HCT116 (cell line): Measurements from ENCODE around the gene GALNT14. TPM values are rescaled to one million over a fixed set of nuclear protein-coding genes. Genes with fewer than 3 reads are reported as not detected.

ENCODE experiments used
- ATAC-seq: fragments of 200-7000 bp; cut with Tn5 transposase; 2 replicates; pipeline ENCODE4 v1.9.1; 2020; ENCODE audit warnings: mild to moderate bottlenecking, moderate library complexity
- BruUV-seq: library from RNA; stranded (reverse); fragments of 400-500 nt; replicated peaks from 2 replicates; lab custom pipeline; 2021; lab: Mats Ljungman, UMichigan
- CTCF ChIA-PET: fragments of 300-600 bp; sonication (Branson Sonifier 250); formaldehyde crosslinking; loops from one replicate; lab custom pipeline; 2021; ENCODE audit warnings: antibody characterized with exemption; lab: Charles Lee
- POLR2A ChIA-PET: fragments of 300-600, 350-600 bp; sonication (Branson Sonifier 250); formaldehyde crosslinking; loops from one replicate; lab custom pipeline; 2021; ENCODE audit warnings: antibody characterized with exemption; lab: Charles Lee
- RAD21 ChIA-PET, 2 experiments: fragments of 300-600 bp; sonication (Branson Sonifier 250); formaldehyde crosslinking; loops; one replicate each; lab custom pipeline; 2023; ENCODE audit warnings: low total read pairs in 2 of 2; ENCODE audit not compliant: uncharacterized antibody in 2 of 2, unreplicated experiment in 2 of 2, low non-redundant PET in 1 of 2; lab: Charles Lee
- DNase-seq: peaks from one replicate; pipeline ENCODE4 v3.0.0-alpha.2; 2010; ENCODE audit warnings: low read depth, low spot score
- H2AFZ ChIP-seq: fragments of 200-600 bp; shearing (Covaris generic), sonication (generic); 2 replicates; pipeline ENCODE4 v1.6.1; 2017; ENCODE audit warnings: low read depth, mixed run types, mixed read lengths, antibody characterized with exemption, low read length; ENCODE audit not compliant: poor library complexity, severe bottlenecking
- H3K27ac ChIP-seq: 2 replicates; pipeline ENCODE4 v1.5.1; 2012; ENCODE audit warnings: low read depth, low read length
- H3K27me3 ChIP-seq: fragments of 200-600 bp; sonication (generic); 2 replicates; pipeline ENCODE4 v1.6.1; 2016; ENCODE audit warnings: mixed run types, low read length, mixed read lengths; ENCODE audit not compliant: insufficient read depth
- H3K36me3 ChIP-seq, 2 experiments: fragments of 200-500 bp in 1 of 2; fragments of 200-600 bp in 1 of 2; sonication (Bioruptor generic) in 1 of 2; sonication (generic) in 1 of 2; 2 replicates each; pipeline versions ENCODE4 v1.5.1 to v1.6.1; 2014 to 2016; ENCODE audit warnings: low read length in 2 of 2, inconsistent platforms in 1 of 2, mixed read lengths in 1 of 2, mixed run types in 1 of 2; ENCODE audit not compliant: insufficient read depth in 2 of 2, control insufficient read depth in 1 of 2
- H3K4me1 ChIP-seq, 2 experiments: fragments of 200-600 bp in 1 of 2; sonication (generic) in 1 of 2; 2 replicates each; pipeline versions ENCODE4 v1.5.1 to v1.6.1; 2012 to 2017; ENCODE audit warnings: low read length in 2 of 2, inconsistent platforms in 1 of 2, mild to moderate bottlenecking in 1 of 2, mixed read lengths in 1 of 2, mixed run types in 1 of 2, moderate library complexity in 1 of 2; ENCODE audit not compliant: insufficient read depth in 2 of 2, control insufficient read depth in 1 of 2
- H3K4me2 ChIP-seq: fragments of 200-600 bp; sonication (generic); 2 replicates; pipeline ENCODE4 v1.6.1; 2017; ENCODE audit warnings: mixed run types, low read length, mixed read lengths
- H3K4me3 ChIP-seq, 2 experiments: fragments of 200-600 bp in 1 of 2; sonication (generic) in 1 of 2; replicated peaks in 1 of 2; 2 replicates each; pipeline ENCODE4 v1.5.1; 2011 to 2016; ENCODE audit warnings: low read length in 2 of 2, control low read depth in 1 of 2, low read depth in 1 of 2, mild to moderate bottlenecking in 1 of 2, mixed read lengths in 1 of 2, mixed run types in 1 of 2
- H3K79me2 ChIP-seq: fragments of 200-600 bp; sonication (generic); 2 replicates; pipeline ENCODE4 v1.6.1; 2017; ENCODE audit warnings: mild to moderate bottlenecking, mixed run types, low read length, moderate library complexity, mixed read lengths; ENCODE audit not compliant: insufficient read depth
- H3K9ac ChIP-seq: fragments of 200-600 bp; sonication (generic); 2 replicates; pipeline ENCODE4 v1.6.1; 2016; ENCODE audit warnings: low read length, mixed read lengths
- H3K9me2 ChIP-seq: fragments of 200-600 bp; sonication (generic), shearing (Covaris generic); 2 replicates; pipeline ENCODE4 v1.6.1; 2017; ENCODE audit warnings: mixed run types, mild to moderate bottlenecking, moderate library complexity; ENCODE audit not compliant: insufficient read depth
- H3K9me3 ChIP-seq, 2 experiments: fragments of 200-500 bp in 1 of 2; fragments of 200-600 bp in 1 of 2; sonication (Bioruptor generic) in 1 of 2; sonication (generic) in 1 of 2; 2 replicates each; pipeline ENCODE4 v1.6.1; 2014 to 2017; ENCODE audit warnings: low read length in 2 of 2, mixed read lengths in 2 of 2, inconsistent platforms in 1 of 2, low read depth in 1 of 2, mild to moderate bottlenecking in 1 of 2, mixed run types in 1 of 2, moderate library complexity in 1 of 2; ENCODE audit not compliant: control insufficient read depth in 1 of 2, insufficient read depth in 1 of 2
- H4K20me1 ChIP-seq: fragments of 200-600 bp; sonication (generic), shearing (Covaris generic); 2 replicates; pipeline ENCODE4 v1.6.1; 2017; ENCODE audit warnings: mixed run types, mild to moderate bottlenecking, moderate library complexity; ENCODE audit not compliant: insufficient read depth
- CBX3 ChIP-seq: IDR thresholded peaks from 2 replicates; pipeline ENCODE4 v1.6.1; 2012; ENCODE audit warnings: low read depth
- CEBPB ChIP-seq: IDR thresholded peaks from 2 replicates; pipeline ENCODE4 v1.6.1; 2012; ENCODE audit warnings: low read depth
- EGR1 ChIP-seq: IDR thresholded peaks from 2 replicates; pipeline ENCODE4 v1.6.1; 2012; ENCODE audit warnings: low read depth
- EZH2 ChIP-seq: fragments of 200-600 bp; sonication (generic); IDR thresholded peaks from 2 replicates; pipeline ENCODE4 v1.6.1; 2017; ENCODE audit warnings: antibody characterized with exemption, mixed run types
- EZH2phosphoT487 ChIP-seq: fragments of 200-600 bp; IDR thresholded peaks from 2 replicates; pipeline ENCODE4 v1.6.1; 2018; ENCODE audit warnings: antibody characterized with exemption, borderline replicate concordance
- FOSL1 ChIP-seq: IDR thresholded peaks from 2 replicates; pipeline ENCODE4 v1.6.1; 2012; ENCODE audit warnings: low read depth
- JUND ChIP-seq: IDR thresholded peaks from 2 replicates; pipeline ENCODE4 v1.6.1; 2012
- POLR2A ChIP-seq: IDR thresholded peaks from 2 replicates; pipeline ENCODE4 v1.7.0; 2011; ENCODE audit warnings: borderline replicate concordance; ENCODE audit not compliant: insufficient read depth, insufficient read length; ENCODE audit errors: extremely low read depth
- RAD21 ChIP-seq: IDR thresholded peaks from 2 replicates; pipeline ENCODE4 v1.6.1; 2012; ENCODE audit warnings: low read depth, mild to moderate bottlenecking
- SRF ChIP-seq: IDR thresholded peaks from 2 replicates; pipeline ENCODE4 v1.6.1; 2012; ENCODE audit warnings: low read depth
- TCF7L2 ChIP-seq: IDR thresholded peaks from 2 replicates; pipeline ENCODE4 v1.7.0; 2011; ENCODE audit warnings: borderline replicate concordance, inconsistent platforms; ENCODE audit not compliant: insufficient read depth, insufficient read length; ENCODE audit errors: extremely low read depth
- ZFX ChIP-seq: fragments of 450-650 bp; IDR thresholded peaks from 2 replicates; pipeline ENCODE4 v1.6.1; 2017
- ZNF274 ChIP-seq: fragments of 200-500 bp; sonication (Bioruptor generic); IDR thresholded peaks from 2 replicates; pipeline ENCODE4 v1.6.1; 2014; ENCODE audit warnings: mild to moderate bottlenecking, low read depth, low read length, inconsistent platforms
- intact Hi-C: fragments of 100-400 bp; cut with micrococcal nuclease; formaldehyde crosslinking; loops from 2 replicates; pipeline ENCODE4 v1.10.0; 2022
- total RNA-seq: library from RNA; stranded (reverse); gene quantifications from one replicate; pipeline ENCODE4 v1.2.1, GENCODE V29; 2021; ENCODE audit not compliant: unreplicated experiment
- TF ChIP-seq, protein P1 (sequence below), 3 experiments: fragments of 200-600 bp in 1 of 3; sonication (generic) in 1 of 3; IDR thresholded peaks in 2 of 3; conservative IDR thresholded peaks in 1 of 3; 2 replicates each; pipeline ENCODE4 v1.5.1; 2012 to 2017; ENCODE audit warnings: low read depth in 2 of 3, low read length in 2 of 3, antibody characterized with exemption in 1 of 3, borderline replicate concordance in 1 of 3, control low read depth in 1 of 3, mild to moderate bottlenecking in 1 of 3, mixed read lengths in 1 of 3, mixed run types in 1 of 3, moderate library complexity in 1 of 3; ENCODE audit not compliant: insufficient read depth in 1 of 3
- TF ChIP-seq, protein P2 (sequence below): IDR thresholded peaks from 2 replicates; pipeline ENCODE4 v1.6.1; 2012
- TF ChIP-seq, protein P3 (sequence below): IDR thresholded peaks from 2 replicates; pipeline ENCODE4 v1.6.1; 2011; ENCODE audit warnings: mild to moderate bottlenecking, low read length, moderate library complexity; ENCODE audit not compliant: insufficient replicate concordance; ENCODE audit errors: extremely low read depth

GALNT14 gene
- total RNA-seq, 1 experiment from 2014 or later = 11.2 TPM

DNA sequence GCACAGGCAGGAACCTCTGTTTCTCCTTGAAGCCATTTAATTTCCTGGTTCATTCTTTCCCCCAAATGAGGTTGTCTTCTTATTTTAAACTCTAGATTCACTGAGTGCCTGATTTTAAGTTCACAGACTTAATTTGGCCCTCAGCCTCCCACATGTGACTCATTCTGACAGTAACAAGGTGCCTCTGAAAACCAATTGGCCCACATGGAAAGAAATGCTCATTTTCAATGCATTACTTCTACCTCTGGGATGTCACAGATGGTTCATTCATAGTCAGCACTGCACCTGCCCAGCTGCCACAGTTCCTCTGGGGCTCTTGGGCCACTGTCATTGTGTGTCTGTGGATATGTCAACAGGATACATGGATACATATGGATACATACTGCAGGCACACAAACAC lies 190.6 kb downstream of the GALNT14 start:
- no peak overlapping the region for H2AFZ ChIP-seq
- no peak overlapping the region for H3K9ac ChIP-seq
- ChIA-PET RAD21 (no interaction called here), POLR2A (no interaction called here), CTCF (no interaction called here)
- no peaks in the 10 kb centered on the region for H4K20me1 ChIP-seq
- no peak for TF ChIP-seq CEBPB
- TF ChIP-seq ZFX = no peak
- TF ChIP-seq JUND = no peak
- no peak for TF ChIP-seq CBX3
- no peak for TF ChIP-seq RAD21
- TF ChIP-seq TCF7L2 = no peak
- TF ChIP-seq SRF = no peak
- TF ChIP-seq, protein P1, sequence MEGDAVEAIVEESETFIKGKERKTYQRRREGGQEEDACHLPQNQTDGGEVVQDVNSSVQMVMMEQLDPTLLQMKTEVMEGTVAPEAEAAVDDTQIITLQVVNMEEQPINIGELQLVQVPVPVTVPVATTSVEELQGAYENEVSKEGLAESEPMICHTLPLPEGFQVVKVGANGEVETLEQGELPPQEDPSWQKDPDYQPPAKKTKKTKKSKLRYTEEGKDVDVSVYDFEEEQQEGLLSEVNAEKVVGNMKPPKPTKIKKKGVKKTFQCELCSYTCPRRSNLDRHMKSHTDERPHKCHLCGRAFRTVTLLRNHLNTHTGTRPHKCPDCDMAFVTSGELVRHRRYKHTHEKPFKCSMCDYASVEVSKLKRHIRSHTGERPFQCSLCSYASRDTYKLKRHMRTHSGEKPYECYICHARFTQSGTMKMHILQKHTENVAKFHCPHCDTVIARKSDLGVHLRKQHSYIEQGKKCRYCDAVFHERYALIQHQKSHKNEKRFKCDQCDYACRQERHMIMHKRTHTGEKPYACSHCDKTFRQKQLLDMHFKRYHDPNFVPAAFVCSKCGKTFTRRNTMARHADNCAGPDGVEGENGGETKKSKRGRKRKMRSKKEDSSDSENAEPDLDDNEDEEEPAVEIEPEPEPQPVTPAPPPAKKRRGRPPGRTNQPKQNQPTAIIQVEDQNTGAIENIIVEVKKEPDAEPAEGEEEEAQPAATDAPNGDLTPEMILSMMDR (IDR thresholded peaks at IDR 0.05 in 2 of 3, conservative IDR thresholded peaks at IDR 0.05 in 1 of 3; ENCODE audit: borderline replicate concordance in 1 of 3, insufficient read depth in 1 of 3, low read depth in 2 of 3, low read length in 2 of 3) = no peak
- no peak for TF ChIP-seq ZNF274
- no peak for TF ChIP-seq FOSL1
- TF ChIP-seq, protein P2, sequence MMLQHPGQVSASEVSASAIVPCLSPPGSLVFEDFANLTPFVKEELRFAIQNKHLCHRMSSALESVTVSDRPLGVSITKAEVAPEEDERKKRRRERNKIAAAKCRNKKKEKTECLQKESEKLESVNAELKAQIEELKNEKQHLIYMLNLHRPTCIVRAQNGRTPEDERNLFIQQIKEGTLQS = no peak
- TF ChIP-seq EGR1 = no peak
- no peak for TF ChIP-seq POLR2A
- no peak for TF ChIP-seq EZH2phosphoT487
- TF ChIP-seq, protein P3, sequence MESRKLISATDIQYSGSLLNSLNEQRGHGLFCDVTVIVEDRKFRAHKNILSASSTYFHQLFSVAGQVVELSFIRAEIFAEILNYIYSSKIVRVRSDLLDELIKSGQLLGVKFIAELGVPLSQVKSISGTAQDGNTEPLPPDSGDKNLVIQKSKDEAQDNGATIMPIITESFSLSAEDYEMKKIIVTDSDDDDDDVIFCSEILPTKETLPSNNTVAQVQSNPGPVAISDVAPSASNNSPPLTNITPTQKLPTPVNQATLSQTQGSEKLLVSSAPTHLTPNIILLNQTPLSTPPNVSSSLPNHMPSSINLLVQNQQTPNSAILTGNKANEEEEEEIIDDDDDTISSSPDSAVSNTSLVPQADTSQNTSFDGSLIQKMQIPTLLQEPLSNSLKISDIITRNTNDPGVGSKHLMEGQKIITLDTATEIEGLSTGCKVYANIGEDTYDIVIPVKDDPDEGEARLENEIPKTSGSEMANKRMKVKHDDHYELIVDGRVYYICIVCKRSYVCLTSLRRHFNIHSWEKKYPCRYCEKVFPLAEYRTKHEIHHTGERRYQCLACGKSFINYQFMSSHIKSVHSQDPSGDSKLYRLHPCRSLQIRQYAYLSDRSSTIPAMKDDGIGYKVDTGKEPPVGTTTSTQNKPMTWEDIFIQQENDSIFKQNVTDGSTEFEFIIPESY = no peak
- TF ChIP-seq EZH2 = no peak
- H3K9me2 ChIP-seq = no peaks in the 10 kb centered on the region
- no peaks in the 10 kb centered on the region for H3K9me3 ChIP-seq
- no TSS peak for BruUV-seq
- H3K27me3 ChIP-seq = no peaks in the 10 kb centered on the region
- H3K4me3 ChIP-seq = no peak overlapping the region
- H3K4me1 ChIP-seq = no peaks in the 10 kb centered on the region
- ATAC-seq (no peak), DNase-seq (no peak)
- no peaks in the 10 kb centered on the region for H3K36me3 ChIP-seq
- H3K4me2 ChIP-seq = no peak overlapping the region
- H3K27ac ChIP-seq = no peak overlapping the region
- H3K79me2 ChIP-seq = no peaks in the 10 kb centered on the region
- intact Hi-C loops = no loop called here
